WTC11 (cell line): ENCODE measurements around the gene ACOT6.

Experiments used
- CTCF ChIP-seq: fragments of 200-600 bp; IDR thresholded peaks from 2 replicates; pipeline ENCODE4 v1.8.0; 2022; ENCODE audit warnings: antibody characterized with exemption
- HMGXB4 ChIP-seq: sonication (generic); formaldehyde crosslinking; IDR thresholded peaks from 2 replicates; pipeline ENCODE4 v1.8.1; 2023; ENCODE audit warnings: mild to moderate bottlenecking, moderate library complexity, missing genetic modification reagents
- JUN ChIP-seq: sonication (generic); formaldehyde crosslinking; IDR thresholded peaks from 2 replicates; pipeline ENCODE4 v1.8.0; 2023; ENCODE audit warnings: mild to moderate bottlenecking, missing genetic modification reagents
- STAT6 ChIP-seq: sonication (generic); formaldehyde crosslinking; conservative IDR thresholded peaks from 2 replicates; pipeline ENCODE4 v1.8.1; 2023; ENCODE audit warnings: mild to moderate bottlenecking, low read depth, missing genetic modification reagents, moderate library complexity
- ZNF121 ChIP-seq: sonication (generic); formaldehyde crosslinking; IDR thresholded peaks from 2 replicates; pipeline ENCODE4 v1.8.0; 2023; ENCODE audit warnings: missing genetic modification reagents
- ZNF512 ChIP-seq: sonication (generic); formaldehyde crosslinking; IDR thresholded peaks from 2 replicates; pipeline ENCODE4 v1.8.1; 2022; ENCODE audit warnings: missing genetic modification reagents, borderline replicate concordance

- TF ChIP-seq CTCF (no peak), ZNF512 (CRISPR knock-in tag) (no peak), ZNF121 (no peak), STAT6 (CRISPR knock-in tag) (no peak), HMGXB4 (CRISPR knock-in tag) (peak; percentile 81), JUN (no peak)
Measured at GRCh38 chr14:73612339-73613045, at the start of gene ACOT6.
